Testis (tissue), 3 donors: ENCODE results near the gene MSANTD7. TPM values are rescaled to one million over a fixed set of nuclear protein-coding genes. Genes with fewer than 3 reads are reported as not detected.

Experiments
- DNase-seq: peaks from one replicate; pipeline ENCODE4 v3.0.0-alpha.2; 2019
- H3K27ac ChIP-seq, 2 donors: fragments of 200-600 bp; sonication (generic); one replicate each; pipeline ENCODE4 v1.5.1; 2019
- H3K27me3 ChIP-seq: fragments of 200-600 bp; sonication (generic); one replicate; pipeline ENCODE4 v1.5.1; 2019
- H3K36me3 ChIP-seq: fragments of 200-600 bp; sonication (generic); one replicate; pipeline ENCODE4 v1.5.1; 2017; ENCODE audit warnings: low read depth; ENCODE audit errors: missing control alignments
- H3K4me1 ChIP-seq: fragments of 200-600 bp; sonication (generic); one replicate; pipeline ENCODE4 v1.5.1; 2019
- H3K4me3 ChIP-seq, 2 donors: fragments of 200-600 bp; sonication (generic); one replicate each; pipeline ENCODE4 v1.5.1; 2017 to 2019
- H3K9me3 ChIP-seq: fragments of 200-600 bp; sonication (generic); one replicate; pipeline ENCODE4 v1.5.1; 2017
- CTCF ChIP-seq, 3 experiments: fragments of 450-650 bp in 2 of 3; fragments of 200-600 bp in 1 of 3; sonication (generic) in 1 of 3; IDR thresholded peaks; one replicate each; pipeline ENCODE4 v1.5.1; 2016 to 2019; ENCODE audit warnings: antibody characterized with exemption in 3 of 3, mild to moderate bottlenecking in 2 of 3, moderate library complexity in 1 of 3
- POLR2A ChIP-seq: fragments of 450-650 bp; IDR thresholded peaks from one replicate; pipeline ENCODE4 v1.6.1; 2017; ENCODE audit warnings: antibody characterized with exemption, mild to moderate bottlenecking, moderate library complexity
- WGBS, 2 donors: methylation state at CpG; one replicate each; pipeline ENCODE4 v1.1.5; 2018; 5-methylcytosine and 5-hydroxymethylcytosine counted together
- intact Hi-C: fragments of 100-400 bp; cut with DNase I; formaldehyde crosslinking; loops from one replicate; pipeline ENCODE4 v1.15.1; 2023; ENCODE audit warnings: low total_unique reads
- polyA plus RNA-seq: library from polyadenylated mRNA; stranded (reverse); fragments of 350-450 nt; fragmentation: Illumina TruSeq; extraction: RNeasy Lipid Tissue Mini Kit (QIAGEN cat#74804); gene quantifications from one replicate; pipeline ENCODE4 v1.2.3, GENCODE V29; 2014; ENCODE audit warnings: low read depth, low replicate concordance; ENCODE audit not compliant: insufficient read depth
- total RNA-seq, 2 donors: library from RNA; depleted of rRNA; stranded (reverse); fragments of >200 nt; gene quantifications; one replicate each; pipeline ENCODE4 v1.2.3, GENCODE V29; 2016

Gene MSANTD7
- total and polyA plus RNA-seq, 3 donors from 2014 or later: 14.3 to 16.0 (median 15.3) TPM

- TF ChIP-seq POLR2A: no peak
- no peak for TF ChIP-seq CTCF (IDR thresholded peaks at IDR 0.05)
- Histone ChIP-seq H3K36me3 (no peaks in the 10 kb centered on the region), H3K27me3 (no peaks in the 10 kb centered on the region), H3K9me3 (no peaks in the 10 kb centered on the region), H3K4me3 (peak overlapping the region; percentile 89 to 97), H3K27ac (peak overlapping the region; percentile 96 to 98), H3K4me1 (peaks cover 7% of the 10 kb centered on the region)
- 0% methylated on average over 26 to 59 of the region's 60 CpGs for WGBS, 2 donors
- intact Hi-C loops: no loop called here
- DNase-seq: peak; percentile 35
These were observed 41.2 kb downstream of the MSANTD7 start for GRCh38 chr10:14879124-14879927.

GRCh38 chr10:14879928-14880193, 41.8 kb downstream of the MSANTD7 start:
- no peak for DNase-seq
- intact Hi-C loops: no loop called here
- no peaks in the 10 kb centered on the region for H3K36me3 ChIP-seq
- H3K27me3 ChIP-seq: no peaks in the 10 kb centered on the region
- TF ChIP-seq POLR2A: no peak
- TF ChIP-seq CTCF (IDR thresholded peaks at IDR 0.05): no peak
- H3K4me1 ChIP-seq: peaks cover 7% of the 10 kb centered on the region
- no peak overlapping the region for H3K27ac ChIP-seq
- H3K4me3 ChIP-seq: peak overlapping the region; percentile 89 to 97
- no peaks in the 10 kb centered on the region for H3K9me3 ChIP-seq
- 1 to 4% methylated on average over 5 of the region's 5 CpGs for WGBS, 2 donors

- Histone ChIP-seq H3K4me1 (peaks cover 7% of the 10 kb centered on the region), H3K9me3 (no peaks in the 10 kb centered on the region), H3K36me3 (no peaks in the 10 kb centered on the region), H3K27ac (no peak overlapping the region), H3K4me3 (peak overlapping the region; percentile 89 to 97), H3K27me3 (no peaks in the 10 kb centered on the region)
- intact Hi-C loops: no loop called here
- 45 to 56% methylated on average over 7 of the region's 7 CpGs for WGBS, 2 donors
- no peak for DNase-seq
- TF ChIP-seq CTCF (IDR thresholded peaks at IDR 0.05) (no peak), POLR2A (no peak)
These were observed 42.1 kb downstream of the MSANTD7 start for GRCh38 chr10:14880229-14880628.

- H3K36me3 ChIP-seq: no peaks in the 10 kb centered on the region
- no peak overlapping the region for H3K4me3 ChIP-seq
- 93 to 96% methylated on average over 3 of the region's 3 CpGs for WGBS, 2 donors
- peaks cover 7% of the 10 kb centered on the region for H3K4me1 ChIP-seq
- intact Hi-C loops: no loop called here
- H3K27me3 ChIP-seq: no peaks in the 10 kb centered on the region
- TF ChIP-seq CTCF (IDR thresholded peaks at IDR 0.05) (no peak), POLR2A (no peak)
- DNase-seq: no peak
- no peak overlapping the region for H3K27ac ChIP-seq
- no peaks in the 10 kb centered on the region for H3K9me3 ChIP-seq
These were observed 46.0 kb downstream of the MSANTD7 start for GRCh38 chr10:14884082-14884481.

Other genes starting within 250 kb of the MSANTD7 start
- gene FAM107B, start 63.4 kb upstream of the MSANTD7 start, total RNA-seq: 10 to 100 TPM; 71.7 to 82.8 TPM
- gene FAM107B, start 63.4 kb upstream of the MSANTD7 start, polyA plus RNA-seq: 89.5 TPM
- 10 to 100 TPM; 10.0 to 14.1 TPM for gene CDNF, start 269 bp upstream of the MSANTD7 start, total RNA-seq
- 46.7 TPM for gene CDNF, start 269 bp upstream of the MSANTD7 start, polyA plus RNA-seq
- 10 to 100 TPM; 20.5 to 24.6 TPM for gene HSPA14, start within 50 bp of the MSANTD7 start, total RNA-seq
- gene HSPA14, start within 50 bp of the MSANTD7 start, polyA plus RNA-seq: 41.5 TPM
- 10 to 100 TPM; 29.9 to 39.1 TPM for gene SUV39H2, start 40.6 kb downstream of the MSANTD7 start, total RNA-seq
- 69.4 TPM for gene SUV39H2, start 40.6 kb downstream of the MSANTD7 start, polyA plus RNA-seq
- 1 to 10 TPM; 4.6 to 5.1 TPM for gene DCLRE1C, start 115.8 kb downstream of the MSANTD7 start, total RNA-seq
- 2.2 TPM for gene DCLRE1C, start 115.8 kb downstream of the MSANTD7 start, polyA plus RNA-seq
- 1 to 10 TPM; 3.6 to 7.8 TPM for gene MEIG1, start 121.1 kb downstream of the MSANTD7 start, total RNA-seq
- 33.1 TPM for gene MEIG1, start 121.1 kb downstream of the MSANTD7 start, polyA plus RNA-seq
- 10 to 100 TPM in 1 of 2 donors, 1 to 10 TPM in 1; 6.1 to 11.1 TPM for gene OLAH, start 205.6 kb downstream of the MSANTD7 start, total RNA-seq
- gene OLAH, start 205.6 kb downstream of the MSANTD7 start, polyA plus RNA-seq: 50.6 TPM